ENCODE measurements around the gene FAM78A.

GRCh38 chr9:131272212-131272611 is 4.1 kb downstream of the FAM78A start:
- TF ChIP-seq, protein P1, sequence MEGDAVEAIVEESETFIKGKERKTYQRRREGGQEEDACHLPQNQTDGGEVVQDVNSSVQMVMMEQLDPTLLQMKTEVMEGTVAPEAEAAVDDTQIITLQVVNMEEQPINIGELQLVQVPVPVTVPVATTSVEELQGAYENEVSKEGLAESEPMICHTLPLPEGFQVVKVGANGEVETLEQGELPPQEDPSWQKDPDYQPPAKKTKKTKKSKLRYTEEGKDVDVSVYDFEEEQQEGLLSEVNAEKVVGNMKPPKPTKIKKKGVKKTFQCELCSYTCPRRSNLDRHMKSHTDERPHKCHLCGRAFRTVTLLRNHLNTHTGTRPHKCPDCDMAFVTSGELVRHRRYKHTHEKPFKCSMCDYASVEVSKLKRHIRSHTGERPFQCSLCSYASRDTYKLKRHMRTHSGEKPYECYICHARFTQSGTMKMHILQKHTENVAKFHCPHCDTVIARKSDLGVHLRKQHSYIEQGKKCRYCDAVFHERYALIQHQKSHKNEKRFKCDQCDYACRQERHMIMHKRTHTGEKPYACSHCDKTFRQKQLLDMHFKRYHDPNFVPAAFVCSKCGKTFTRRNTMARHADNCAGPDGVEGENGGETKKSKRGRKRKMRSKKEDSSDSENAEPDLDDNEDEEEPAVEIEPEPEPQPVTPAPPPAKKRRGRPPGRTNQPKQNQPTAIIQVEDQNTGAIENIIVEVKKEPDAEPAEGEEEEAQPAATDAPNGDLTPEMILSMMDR (IDR thresholded peaks at IDR 0.05) = no peak
- no peak for TF ChIP-seq POLR2AphosphoS5 (IDR thresholded peaks at IDR 0.05)

Measured in transverse colon (tissue), 4 donors.